Activated naive CD4-positive, alpha-beta T cell treated with anti-CD3 and anti-CD28 coated beads for 36 hours (primary cell): ENCODE data around the gene SLC16A8. TPM values are rescaled to one million over a fixed set of nuclear protein-coding genes. Genes with fewer than 3 reads are reported as not detected.

Experiments
- CTCF ChIA-PET: fragments of 350-600 bp; sonication (Branson Sonifier 250); formaldehyde crosslinking; loops from one replicate; lab custom pipeline; 2021; ENCODE audit warnings: antibody characterized with exemption; lab: Charles Lee
- DNase-seq: peaks from one replicate; pipeline ENCODE4 v3.0.0-alpha.2; 2020
- H3K27ac Mint-ChIP-seq: one replicate; pipeline ENCODE4 v1.8.0; 2021; ENCODE audit warnings: mild to moderate bottlenecking, mixed read lengths
- H3K27me3 Mint-ChIP-seq: one replicate; pipeline ENCODE4 v1.8.0; 2021; ENCODE audit warnings: low read depth, mixed read lengths
- H3K36me3 Mint-ChIP-seq: one replicate; pipeline ENCODE4 v1.8.0; 2021; ENCODE audit warnings: low read depth, mixed read lengths
- H3K4me1 Mint-ChIP-seq: one replicate; pipeline ENCODE4 v1.8.0; 2021; ENCODE audit warnings: low read depth, mixed read lengths
- H3K4me3 Mint-ChIP-seq: one replicate; pipeline ENCODE4 v1.8.0; 2021; ENCODE audit warnings: mild to moderate bottlenecking, moderate library complexity, mixed read lengths
- H3K9me3 Mint-ChIP-seq: one replicate; pipeline ENCODE4 v1.8.0; 2021; ENCODE audit warnings: mixed read lengths
- intact Hi-C: fragments of 100-400 bp; cut with micrococcal nuclease; formaldehyde crosslinking; loops from one replicate; pipeline ENCODE4 v1.15.1; 2023
- total RNA-seq, 2 experiments: library from RNA; stranded (reverse); gene quantifications; one replicate each; pipeline ENCODE4 v1.2.3, GENCODE V29; 2021

The SLC16A8 gene
- total RNA-seq, 2 experiments from 2014 or later: not detected

DNA sequence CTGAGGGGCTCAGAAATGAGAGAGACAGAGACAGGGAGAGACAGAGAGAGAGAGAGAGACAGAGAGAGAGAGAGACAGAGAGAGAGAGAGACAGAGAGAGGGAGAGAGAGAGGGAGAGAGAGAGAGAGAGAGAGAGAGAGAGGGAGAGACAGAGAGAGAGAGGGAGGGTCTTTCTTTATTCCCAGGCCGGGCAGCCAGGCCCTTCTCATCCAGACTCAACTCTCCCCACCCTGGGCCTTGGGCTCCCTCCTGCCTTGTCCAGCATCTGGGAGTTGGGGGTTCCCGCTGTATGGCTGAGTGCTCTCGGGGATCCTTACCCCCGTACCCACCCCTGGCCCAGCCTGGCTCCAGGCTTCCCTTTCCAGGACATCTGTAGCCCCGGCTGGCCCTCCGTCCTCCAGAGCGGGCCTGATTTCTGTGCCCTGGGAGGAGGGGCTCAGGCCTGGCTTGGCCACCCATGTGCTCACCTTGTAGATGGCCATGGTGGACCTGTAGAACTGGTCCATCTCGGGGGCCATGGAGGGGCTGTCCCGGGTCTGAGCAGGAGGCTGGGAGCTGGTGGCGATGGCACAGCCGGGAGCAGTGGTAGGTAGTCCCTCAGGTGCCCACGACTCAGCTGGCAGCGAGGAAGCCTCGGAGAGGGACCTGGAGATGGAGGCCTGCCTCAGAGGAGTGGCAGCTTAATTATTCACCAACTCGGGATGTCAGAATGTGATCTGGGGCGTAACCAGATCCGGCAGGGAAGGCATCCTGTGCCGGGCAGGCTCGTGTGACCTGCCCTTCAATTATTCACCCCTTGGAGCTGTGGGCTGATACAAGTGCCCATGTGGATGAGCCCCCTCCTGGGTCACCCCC is 26.3 kb upstream of the SLC16A8 start, which contains the start of gene BAIAP2L2:
Gene BAIAP2L2, minus strand, starts transcription at position 677 of the 855 bp plus-strand sequence. Its CDS starts 159 bp downstream, at position 518.
- intact Hi-C loops: no loop called here
- Mint-ChIP-seq H3K27ac (no peak within 1 kb of the TSS), H3K36me3 (no peaks in the 10 kb centered on the region), H3K9me3 (no peaks in the 10 kb centered on the region), H3K4me1 (no peaks in the 10 kb centered on the region), H3K27me3 (no peaks in the 10 kb centered on the region), H3K4me3 (no peak within 1 kb of the TSS)
- CTCF ChIA-PET: no interaction called here
- no peak for DNase-seq

DNA sequence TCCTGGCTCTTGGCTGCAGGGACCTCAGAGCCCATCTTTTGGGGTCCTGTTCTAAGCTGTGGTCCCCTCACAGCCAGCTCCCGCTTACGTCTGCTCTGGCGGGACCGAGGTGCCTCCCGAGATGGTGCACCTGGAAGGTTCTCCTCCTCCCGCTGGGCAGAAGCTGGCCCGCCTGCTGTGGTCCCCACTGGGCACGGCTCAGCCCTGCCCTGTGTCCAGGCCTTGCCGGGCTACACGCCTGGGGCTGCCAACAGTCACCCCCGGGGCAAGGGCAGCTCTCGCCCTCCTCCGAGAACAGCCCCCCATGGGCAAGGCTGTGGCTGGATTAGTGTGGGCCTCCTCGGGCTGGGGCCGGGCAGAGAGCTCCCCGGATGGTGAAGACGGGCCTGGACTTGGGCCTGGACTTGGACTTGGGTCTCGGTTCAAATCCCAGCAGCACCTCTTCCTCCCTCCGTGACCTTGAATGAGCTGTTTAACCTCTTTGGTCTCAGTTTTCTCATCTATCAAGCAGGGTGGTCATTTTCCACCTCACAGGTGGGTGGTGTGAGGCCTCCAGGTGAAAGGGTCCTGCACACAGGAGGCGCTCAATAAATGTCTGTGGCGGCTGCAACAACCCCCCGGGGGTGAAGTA is 25.5 kb upstream of the SLC16A8 start:
- no peak overlapping the region for H3K27ac Mint-ChIP-seq
- no peaks in the 10 kb centered on the region for H3K9me3 Mint-ChIP-seq
- no peaks in the 10 kb centered on the region for H3K36me3 Mint-ChIP-seq
- H3K4me3 Mint-ChIP-seq: no peak overlapping the region
- no peaks in the 10 kb centered on the region for H3K4me1 Mint-ChIP-seq
- DNase-seq: no peak
- CTCF ChIA-PET: no interaction called here
- intact Hi-C loops: no loop called here
- no peaks in the 10 kb centered on the region for H3K27me3 Mint-ChIP-seq

- Mint-ChIP-seq H3K4me3 (no peak overlapping the region), H3K27ac (no peak overlapping the region), H3K27me3 (no peaks in the 10 kb centered on the region), H3K9me3 (no peaks in the 10 kb centered on the region), H3K36me3 (no peaks in the 10 kb centered on the region), H3K4me1 (no peaks in the 10 kb centered on the region)
- no peak for DNase-seq
- CTCF ChIA-PET: no interaction called here
- intact Hi-C loops: no loop called here
Observed at GRCh38 chr22:38108561-38109319, 24.8 kb upstream of the SLC16A8 start.

DNA sequence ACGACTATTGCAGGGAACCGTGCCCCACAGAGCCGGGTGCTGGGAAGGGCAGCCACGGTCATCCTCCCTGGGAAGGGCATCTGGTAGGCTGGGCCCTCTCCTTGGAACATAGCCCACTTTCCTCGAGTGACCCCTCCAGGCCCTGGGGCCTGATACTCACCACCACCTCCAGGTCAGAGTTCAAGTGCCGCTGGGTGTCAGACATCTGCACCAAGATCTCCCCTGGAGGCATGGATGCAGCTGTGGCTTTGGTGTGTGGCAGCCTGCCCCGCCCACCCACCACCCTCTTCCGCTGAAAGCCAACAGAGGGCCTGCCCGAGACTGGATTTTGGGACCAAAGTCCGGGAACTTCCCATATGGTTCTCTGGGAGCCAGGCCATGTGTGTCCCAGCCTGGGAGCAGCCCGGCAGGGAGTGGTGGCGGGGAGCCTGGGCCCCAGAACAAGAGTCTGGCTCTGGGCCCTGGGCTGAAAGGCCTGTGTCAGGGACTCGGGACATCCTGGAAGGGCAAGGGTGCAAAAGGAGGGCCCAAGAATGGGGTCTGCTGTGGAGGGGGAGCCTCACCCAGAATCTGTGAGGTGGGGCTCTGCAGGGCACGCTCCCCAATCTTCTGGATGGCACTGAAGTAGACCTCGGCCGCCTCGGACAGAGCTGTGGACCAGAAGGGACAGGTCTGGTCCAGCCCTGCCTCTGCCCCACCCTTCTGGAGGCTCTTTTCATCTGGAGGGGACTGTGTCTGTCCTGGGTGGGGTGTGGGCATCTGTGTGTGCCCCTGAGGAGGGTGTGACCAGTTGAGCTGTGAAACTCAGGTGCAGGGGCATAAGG is 23.9 kb upstream of the SLC16A8 start:
- Mint-ChIP-seq H3K9me3 (no peaks in the 10 kb centered on the region), H3K4me3 (no peak overlapping the region), H3K36me3 (no peaks in the 10 kb centered on the region), H3K27me3 (no peaks in the 10 kb centered on the region), H3K27ac (no peak overlapping the region), H3K4me1 (no peaks in the 10 kb centered on the region)
- intact Hi-C loops: no loop called here
- DNase-seq: no peak
- CTCF ChIA-PET: interaction anchor here (1.2 kb wide), 1 partner anchor 10 kb away, joined by 6 read pairs; no protein-coding TSS in a partner anchor

- CTCF ChIA-PET: interaction anchor here (1.2 kb wide), 1 partner anchor 9 kb away, joined by 6 read pairs; no protein-coding TSS in a partner anchor
- intact Hi-C loops: no loop called here
- Mint-ChIP-seq H3K9me3 (no peaks in the 10 kb centered on the region), H3K4me1 (no peaks in the 10 kb centered on the region), H3K27me3 (no peaks in the 10 kb centered on the region), H3K4me3 (no peak overlapping the region), H3K36me3 (no peaks in the 10 kb centered on the region), H3K27ac (no peak overlapping the region)
- no peak for DNase-seq
Observed at GRCh38 chr22:38106814-38107578, 23.0 kb upstream of the SLC16A8 start.

DNA sequence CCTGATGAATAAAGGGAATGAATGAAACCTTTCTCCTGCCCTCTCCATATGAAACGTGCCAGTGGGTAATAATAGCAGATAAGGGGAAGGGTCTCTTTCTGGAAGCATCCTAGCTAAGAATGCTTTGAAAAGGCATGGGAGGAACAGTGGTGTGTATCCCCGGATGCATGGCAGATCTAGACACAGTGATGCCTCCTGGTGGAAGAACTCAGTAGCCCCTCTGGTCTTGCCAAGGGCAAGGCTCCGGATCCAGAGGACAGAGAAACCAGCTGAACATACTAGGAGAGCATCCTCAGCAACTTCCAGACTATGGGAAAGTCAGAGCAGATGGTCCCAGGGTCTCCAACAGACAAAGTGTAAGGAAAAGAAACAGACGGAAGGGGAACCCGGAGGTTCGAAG is 20.1 kb upstream of the SLC16A8 start:
- Mint-ChIP-seq H3K27me3 (no peaks in the 10 kb centered on the region), H3K27ac (no peak overlapping the region), H3K4me1 (no peaks in the 10 kb centered on the region), H3K4me3 (no peak overlapping the region), H3K36me3 (no peaks in the 10 kb centered on the region), H3K9me3 (no peaks in the 10 kb centered on the region)
- intact Hi-C loops: loop anchor here (5.0 kb wide), 2 partner anchors 47 to 248 kb away; partner anchors contain the start of gene PICK1
- DNase-seq: no peak
- CTCF ChIA-PET: interaction anchor here (0.6 to 1.5 kb wide), 4 partner anchors 28 to 560 kb away, joined by 3 to 5 read pairs (median 4); no protein-coding TSS in a partner anchor

DNA sequence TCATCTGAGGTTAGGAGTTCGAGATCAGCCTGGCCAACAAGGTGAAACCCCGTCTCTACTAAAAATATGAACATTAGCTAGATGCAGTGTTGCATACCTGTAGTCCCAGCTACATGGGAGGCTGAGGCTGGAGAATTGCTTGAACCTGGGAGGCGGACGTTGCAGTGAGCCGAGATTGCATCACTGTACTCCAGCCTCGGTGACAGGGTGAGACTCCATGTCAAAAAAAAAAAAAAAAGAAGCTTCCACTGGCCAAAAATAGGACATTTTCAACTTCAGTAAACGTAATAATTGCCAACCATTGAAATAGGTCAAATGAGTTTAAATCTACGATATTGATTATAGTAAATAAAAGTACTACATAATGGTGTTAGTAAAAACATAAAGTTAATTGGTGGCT is 19.7 kb upstream of the SLC16A8 start:
- no peak overlapping the region for H3K27ac Mint-ChIP-seq
- no peak overlapping the region for H3K4me3 Mint-ChIP-seq
- intact Hi-C loops: loop anchor here (5.0 kb wide), 2 partner anchors 46 to 249 kb away; partner anchors contain the start of gene PICK1
- no peaks in the 10 kb centered on the region for H3K9me3 Mint-ChIP-seq
- no peaks in the 10 kb centered on the region for H3K4me1 Mint-ChIP-seq
- DNase-seq: no peak
- H3K36me3 Mint-ChIP-seq: no peaks in the 10 kb centered on the region
- CTCF ChIA-PET: interaction anchor here (0.6 to 1.5 kb wide), 4 partner anchors 28 to 560 kb away, joined by 3 to 5 read pairs (median 4); no protein-coding TSS in a partner anchor
- H3K27me3 Mint-ChIP-seq: no peaks in the 10 kb centered on the region

GRCh38 chr22:38098410-38099249 is 14.6 kb upstream of the SLC16A8 start:
- DNase-seq: no peak
- Mint-ChIP-seq H3K36me3 (peaks cover 8% of the 10 kb centered on the region), H3K4me3 (no peak overlapping the region), H3K27ac (no peak overlapping the region), H3K4me1 (no peaks in the 10 kb centered on the region), H3K27me3 (no peaks in the 10 kb centered on the region), H3K9me3 (no peaks in the 10 kb centered on the region)
- CTCF ChIA-PET: interaction anchor here (0.8 to 1.4 kb wide), 4 partner anchors 9 to 130 kb away, joined by 3 to 6 read pairs (median 3); no protein-coding TSS in a partner anchor
- intact Hi-C loops: no loop called here

- no peaks in the 10 kb centered on the region for H3K9me3 Mint-ChIP-seq
Observed at GRCh38 chr22:38097557-38098409, 13.8 kb upstream of the SLC16A8 start.

More at GRCh38 chr22:38097557-38098409, 13.8 kb upstream of the SLC16A8 start:
- CTCF ChIA-PET: interaction anchor here (0.5 to 1.4 kb wide), 5 partner anchors 9 to 143 kb away, joined by 3 to 6 read pairs (median 3); no protein-coding TSS in a partner anchor
- intact Hi-C loops: no loop called here
- Mint-ChIP-seq H3K4me3 (no peak overlapping the region), H3K27me3 (no peaks in the 10 kb centered on the region), H3K36me3 (peaks cover 8% of the 10 kb centered on the region), H3K27ac (no peak overlapping the region), H3K4me1 (no peaks in the 10 kb centered on the region)
- DNase-seq: no peak
